Measurements from ENCODE around the gene GPR18. TPM values are rescaled to one million over a fixed set of nuclear protein-coding genes. Genes with fewer than 3 reads are reported as not detected.

GPR18 gene

GRCh38 chr13:99205621-99206220, 52.5 kb downstream of the GPR18 start:
- no peak overlapping the region for H3K9ac ChIP-seq (ENCODE audit: low read depth, low read length, poor library complexity)
- peaks cover 0 to 5% of the 10 kb centered on the region in 2 donors for H3K4me1 ChIP-seq (ENCODE audit: control insufficient read depth in 2 of 2, insufficient read depth in 1 of 2, low read depth in 1 of 2, low read length in 2 of 2)
- H3K27ac ChIP-seq (replicated peaks; ENCODE audit: low read length), result no peak overlapping the region
- H3K79me1 ChIP-seq (ENCODE audit: low read depth, low read length), result peaks cover 8% of the 10 kb centered on the region
- no peak overlapping the region for H3K4ac ChIP-seq (ENCODE audit: low read length)
- H2AFZ ChIP-seq (ENCODE audit: low read length), result no peak overlapping the region
- no peak overlapping the region for H4K8ac ChIP-seq (ENCODE audit: low read depth, low read length)
- H3K27me3 ChIP-seq (ENCODE audit: control insufficient read depth in 3 of 3, insufficient read depth in 3 of 3, low read depth in 1 of 3, low read length in 3 of 3), result no peaks in the 10 kb centered on the region
- H3K4me2 ChIP-seq (ENCODE audit: insufficient read depth, low read length, poor library complexity, severe bottlenecking), result no peak overlapping the region
- H3K18ac ChIP-seq (ENCODE audit: low read length), result no peak overlapping the region
- no peak overlapping the region for H2BK5ac ChIP-seq (ENCODE audit: low read length)
- no peaks in the 10 kb centered on the region for H3K9me3 ChIP-seq (replicated peaks in 1 of 2; ENCODE audit: control insufficient read depth in 2 of 2, insufficient read depth in 1 of 2, low read depth in 1 of 2, low read length in 2 of 2)
- H3K23ac ChIP-seq (ENCODE audit: low read depth, low read length, poor library complexity), result peak overlapping the region; percentile 37
- H2BK15ac ChIP-seq (ENCODE audit: low read length), result no peak overlapping the region
- no peak overlapping the region for H4K91ac ChIP-seq (ENCODE audit: low read depth, low read length, poor library complexity)
- H3K14ac ChIP-seq (ENCODE audit: low read length), result no peak overlapping the region
- peaks cover 4 to 21% of the 10 kb centered on the region in 2 donors for H3K36me3 ChIP-seq (replicated peaks in 1 of 2; ENCODE audit: control insufficient read depth in 2 of 2, insufficient read depth in 2 of 2, low read length in 2 of 2)
- no peak overlapping the region for H2BK120ac ChIP-seq (ENCODE audit: low read depth, low read length)
- no peak for DNase-seq (ENCODE audit: low spot score)
- WGBS, 2 donors (ENCODE audit: extremely low coverage in 2 of 2, insufficient read length in 2 of 2, insufficient replicate concordance in 1 of 2), result no CpG with 5 or more reads among the region's 22 CpGs
- H2BK12ac ChIP-seq (ENCODE audit: low read length), result no peak overlapping the region
- H3K4me3 ChIP-seq (ENCODE audit: low read length in 2 of 2), result no peak overlapping the region
- H2AK5ac ChIP-seq (ENCODE audit: low read depth, low read length), result no peak overlapping the region

Small RNA genes within 50 kb of the gene (small RNA-seq; reads per million reads assigned to genes)
- not detected for gene RN7SKP9 (ENCODE audit: insufficient read depth)

Measured in neuronal stem cell (in vitro differentiated cells).